ENCODE measurements around the gene MYH14.

Gene MYH14

DNA sequence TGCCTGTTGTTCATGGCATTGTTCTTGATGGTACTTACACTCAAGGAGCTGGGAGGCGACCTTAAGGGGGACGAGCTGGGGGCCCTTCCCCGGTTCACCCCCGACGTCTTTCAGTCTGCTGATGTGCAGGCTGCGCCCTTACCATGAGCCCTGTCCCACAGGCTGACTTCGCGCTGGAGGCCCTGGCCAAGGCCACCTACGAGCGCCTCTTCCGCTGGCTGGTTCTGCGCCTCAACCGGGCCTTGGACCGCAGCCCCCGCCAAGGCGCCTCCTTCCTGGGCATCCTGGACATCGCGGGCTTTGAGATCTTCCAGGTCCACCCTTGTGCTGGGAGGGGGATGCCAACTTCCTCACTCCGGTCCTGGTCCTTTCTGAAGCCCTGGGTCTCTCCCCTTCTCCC lies 45.4 kb downstream of the MYH14 start:
- no peaks in the 10 kb centered on the region for H3K27me3 ChIP-seq (ENCODE audit: insufficient read depth, insufficient read length)
- TF ChIP-seq SUZ12 (IDR thresholded peaks at IDR 0.05; ENCODE audit: extremely low read depth, insufficient read depth, insufficient read length) (no peak), YY1 (IDR thresholded peaks at IDR 0.05; ENCODE audit: insufficient read depth, insufficient read length) (no peak), ZNF274 (IDR thresholded peaks at IDR 0.05; ENCODE audit: low read depth, low read length) (no peak)
- no peaks in the 10 kb centered on the region for H3K36me3 ChIP-seq (ENCODE audit: insufficient read depth, insufficient read length, low read length)
- DNase-seq (ENCODE audit: low read depth, low spot score): no peak
- H3K9me3 ChIP-seq (ENCODE audit: insufficient read depth, low read length): peaks cover 15% of the 10 kb centered on the region; the same call in 1 of the 2 replicates
- no peak overlapping the region for H3K9ac ChIP-seq (ENCODE audit: insufficient read length, low read depth)
- H3K4me1 ChIP-seq (ENCODE audit: insufficient read depth, insufficient read length): peaks cover 2% of the 10 kb centered on the region
- H3K4me3 ChIP-seq (ENCODE audit: insufficient read length, low read depth): no peak overlapping the region

DNA sequence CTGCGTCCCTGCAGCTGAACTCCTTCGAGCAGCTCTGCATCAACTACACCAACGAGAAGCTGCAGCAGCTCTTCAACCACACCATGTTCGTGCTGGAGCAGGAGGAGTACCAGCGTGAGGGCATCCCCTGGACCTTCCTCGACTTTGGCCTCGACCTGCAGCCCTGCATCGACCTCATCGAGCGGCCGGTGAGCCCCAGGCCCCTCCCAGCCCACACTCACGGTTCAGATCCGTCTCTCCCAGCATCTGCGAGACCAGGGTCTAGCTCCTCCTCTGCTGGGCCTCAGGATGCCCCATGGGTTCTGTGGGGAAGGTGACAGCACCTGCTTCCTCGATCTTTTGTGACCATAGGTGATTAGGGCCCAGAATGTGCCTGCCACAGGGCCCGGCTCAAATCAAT lies 46.2 kb downstream of the MYH14 start:
- DNase-seq (ENCODE audit: low read depth, low spot score): no peak
- H3K9ac ChIP-seq (ENCODE audit: insufficient read length, low read depth): no peak overlapping the region
- peaks cover 15% of the 10 kb centered on the region; the same call in 1 of the 2 replicates for H3K9me3 ChIP-seq (ENCODE audit: insufficient read depth, low read length)
- no peaks in the 10 kb centered on the region for H3K4me1 ChIP-seq (ENCODE audit: insufficient read depth, insufficient read length)
- H3K36me3 ChIP-seq (ENCODE audit: insufficient read depth, insufficient read length, low read length): no peaks in the 10 kb centered on the region
- H3K27me3 ChIP-seq (ENCODE audit: insufficient read depth, insufficient read length): no peaks in the 10 kb centered on the region
- H3K4me3 ChIP-seq (ENCODE audit: insufficient read length, low read depth): no peak overlapping the region
- no peak for TF ChIP-seq ZNF274 (IDR thresholded peaks at IDR 0.05; ENCODE audit: low read depth, low read length)

DNA sequence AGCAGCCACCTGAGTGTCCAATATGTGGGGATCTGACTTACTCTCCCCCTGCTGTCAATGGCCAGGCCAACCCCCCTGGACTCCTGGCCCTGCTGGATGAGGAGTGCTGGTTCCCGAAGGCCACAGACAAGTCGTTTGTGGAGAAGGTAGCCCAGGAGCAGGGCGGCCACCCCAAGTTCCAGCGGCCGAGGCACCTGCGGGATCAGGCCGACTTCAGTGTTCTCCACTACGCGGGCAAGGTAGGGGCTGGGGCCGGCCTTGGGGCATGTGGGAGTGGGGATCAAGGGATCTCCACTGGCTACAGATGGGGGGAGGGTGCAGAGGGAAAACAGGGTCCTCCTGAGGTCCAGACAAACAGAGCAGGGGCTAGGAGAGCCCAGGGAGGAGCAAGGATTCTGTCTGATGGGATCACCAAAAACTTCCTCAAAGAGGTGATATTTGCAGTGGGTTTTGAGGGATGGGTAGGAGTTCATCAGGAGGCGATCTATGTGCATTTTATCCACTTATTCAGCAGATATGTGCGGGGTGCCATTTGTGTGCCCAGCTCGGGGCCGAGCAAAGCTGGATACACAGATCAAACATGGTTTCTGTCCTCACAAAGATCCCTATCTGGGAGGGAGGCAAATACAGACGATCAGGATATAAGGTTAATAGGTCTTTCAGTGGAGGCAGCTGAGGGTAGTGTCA lies 47.2 kb downstream of the MYH14 start:
- no peak for DNase-seq (ENCODE audit: low read depth, low spot score)
- H3K36me3 ChIP-seq (ENCODE audit: insufficient read depth, insufficient read length, low read length): no peaks in the 10 kb centered on the region
- peaks cover 15% of the 10 kb centered on the region; the same call in 1 of the 2 replicates for H3K9me3 ChIP-seq (ENCODE audit: insufficient read depth, low read length)
- H3K4me3 ChIP-seq (ENCODE audit: insufficient read length, low read depth): no peak overlapping the region
- no peak overlapping the region for H3K9ac ChIP-seq (ENCODE audit: insufficient read length, low read depth)
- TF ChIP-seq YY1 (IDR thresholded peaks at IDR 0.05; ENCODE audit: insufficient read depth, insufficient read length) (no peak), ZNF274 (IDR thresholded peaks at IDR 0.05; ENCODE audit: low read depth, low read length) (no peak), SUZ12 (IDR thresholded peaks at IDR 0.05; ENCODE audit: extremely low read depth, insufficient read depth, insufficient read length) (no peak)
- no peaks in the 10 kb centered on the region for H3K4me1 ChIP-seq (ENCODE audit: insufficient read depth, insufficient read length)
- no peaks in the 10 kb centered on the region for H3K27me3 ChIP-seq (ENCODE audit: insufficient read depth, insufficient read length)

DNA sequence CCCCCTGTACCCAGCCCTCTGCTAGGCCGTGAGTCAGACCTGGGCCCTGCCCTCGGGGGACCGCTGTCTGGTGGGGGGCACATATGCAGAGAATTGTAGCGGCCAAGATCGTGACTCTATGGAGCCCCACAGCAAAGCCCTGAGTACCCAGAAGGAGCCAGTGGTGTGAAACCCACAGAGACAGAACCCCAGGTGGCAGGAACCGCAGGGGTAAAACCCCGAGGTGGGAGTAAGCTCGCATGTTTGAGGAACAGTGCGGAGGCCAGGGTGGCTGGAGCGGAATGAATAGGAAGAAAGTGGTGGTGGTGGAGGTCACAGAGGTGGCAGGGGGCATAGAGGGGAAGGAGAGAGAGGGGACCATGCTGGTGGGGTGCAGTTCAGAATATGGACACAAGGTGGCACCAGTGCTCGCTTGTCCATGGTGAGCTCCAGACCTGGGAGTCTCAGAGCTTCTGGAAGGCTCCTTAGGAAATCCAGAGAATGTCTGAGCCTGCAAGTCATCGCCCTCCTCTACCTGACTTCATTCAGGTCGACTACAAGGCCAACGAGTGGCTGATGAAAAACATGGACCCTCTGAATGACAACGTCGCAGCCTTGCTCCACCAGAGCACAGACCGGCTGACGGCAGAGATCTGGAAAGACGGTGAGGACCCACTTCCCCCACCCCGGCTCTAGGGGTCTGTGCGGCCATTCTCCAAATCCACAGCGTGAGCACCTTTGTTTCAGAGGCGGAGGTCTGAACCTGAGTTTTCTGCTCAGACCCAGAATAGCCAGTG lies 48.9 kb downstream of the MYH14 start:
- no peak for DNase-seq (ENCODE audit: low read depth, low spot score)
- H3K4me1 ChIP-seq (ENCODE audit: insufficient read depth, insufficient read length): no peaks in the 10 kb centered on the region
- no peaks in the 10 kb centered on the region for H3K36me3 ChIP-seq (ENCODE audit: insufficient read depth, insufficient read length, low read length)
- H3K4me3 ChIP-seq (ENCODE audit: insufficient read length, low read depth): no peak overlapping the region
- H3K27me3 ChIP-seq (ENCODE audit: insufficient read depth, insufficient read length): no peaks in the 10 kb centered on the region
- no peak overlapping the region for H3K9ac ChIP-seq (ENCODE audit: insufficient read length, low read depth)
- no peak for TF ChIP-seq ZNF274 (IDR thresholded peaks at IDR 0.05; ENCODE audit: low read depth, low read length)
- no peak for TF ChIP-seq SUZ12 (IDR thresholded peaks at IDR 0.05; ENCODE audit: extremely low read depth, insufficient read depth, insufficient read length)
- no peak for TF ChIP-seq YY1 (IDR thresholded peaks at IDR 0.05; ENCODE audit: insufficient read depth, insufficient read length)
- peaks cover 20% of the 10 kb centered on the region; the same call in 1 of the 2 replicates for H3K9me3 ChIP-seq (ENCODE audit: insufficient read depth, low read length)

DNA sequence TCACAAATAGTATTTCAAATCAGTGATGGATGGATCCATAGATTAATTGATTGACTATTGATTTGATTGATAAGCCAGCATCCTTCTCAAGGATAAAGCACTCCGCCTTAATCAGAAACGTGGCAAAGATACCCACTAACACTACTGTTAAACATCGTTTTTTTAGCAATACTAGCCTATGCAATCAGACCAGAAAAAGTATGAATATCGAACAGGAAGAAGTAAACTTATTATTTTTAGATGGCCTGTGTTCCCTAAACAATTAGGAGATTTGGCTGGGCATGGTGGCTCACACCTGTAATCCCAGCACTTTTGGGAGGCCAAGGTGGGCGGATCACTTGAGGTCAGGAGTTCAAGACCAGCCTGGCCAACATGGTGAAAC lies 49.5 kb downstream of the MYH14 start:
- no peaks in the 10 kb centered on the region for H3K36me3 ChIP-seq (ENCODE audit: insufficient read depth, insufficient read length, low read length)
- DNase-seq (ENCODE audit: low read depth, low spot score): no peak
- no peak for TF ChIP-seq YY1 (IDR thresholded peaks at IDR 0.05; ENCODE audit: insufficient read depth, insufficient read length)
- TF ChIP-seq SUZ12 (IDR thresholded peaks at IDR 0.05; ENCODE audit: extremely low read depth, insufficient read depth, insufficient read length): no peak
- TF ChIP-seq ZNF274 (IDR thresholded peaks at IDR 0.05; ENCODE audit: low read depth, low read length): no peak
- no peak overlapping the region for H3K9ac ChIP-seq (ENCODE audit: insufficient read length, low read depth)
- H3K27me3 ChIP-seq (ENCODE audit: insufficient read depth, insufficient read length): no peaks in the 10 kb centered on the region
- H3K4me3 ChIP-seq (ENCODE audit: insufficient read length, low read depth): no peak overlapping the region
- H3K9me3 ChIP-seq (ENCODE audit: insufficient read depth, low read length): peaks cover 20% of the 10 kb centered on the region; the same call in 1 of the 2 replicates
- no peaks in the 10 kb centered on the region for H3K4me1 ChIP-seq (ENCODE audit: insufficient read depth, insufficient read length)

DNA sequence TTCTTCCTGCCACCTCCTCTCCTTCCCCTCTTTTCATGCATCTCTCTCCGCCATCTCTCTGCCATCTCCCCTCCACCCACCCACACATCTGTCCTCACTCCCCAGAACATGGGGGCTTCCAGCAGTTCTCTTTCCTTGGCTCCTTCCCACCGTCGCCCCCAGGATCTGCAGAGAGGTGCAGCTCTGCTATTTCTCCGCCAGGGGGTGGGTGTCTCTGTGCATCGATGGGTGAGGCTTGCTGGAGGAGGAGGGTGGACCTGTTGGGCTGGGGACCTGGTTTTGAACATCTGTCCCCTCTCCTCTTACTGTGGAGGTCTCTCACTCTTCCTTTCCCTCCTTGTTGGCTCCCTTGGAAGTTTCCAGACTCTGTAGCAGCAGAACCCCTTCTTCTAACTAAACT lies 51.7 kb downstream of the MYH14 start:
- DNase-seq (ENCODE audit: low read depth, low spot score): no peak
- no peak overlapping the region for H3K4me3 ChIP-seq (ENCODE audit: insufficient read length, low read depth)
- no peak for TF ChIP-seq SUZ12 (IDR thresholded peaks at IDR 0.05; ENCODE audit: extremely low read depth, insufficient read depth, insufficient read length)
- TF ChIP-seq YY1 (IDR thresholded peaks at IDR 0.05; ENCODE audit: insufficient read depth, insufficient read length): no peak
- TF ChIP-seq ZNF274 (IDR thresholded peaks at IDR 0.05; ENCODE audit: low read depth, low read length): no peak
- no peaks in the 10 kb centered on the region for H3K27me3 ChIP-seq (ENCODE audit: insufficient read depth, insufficient read length)
- H3K36me3 ChIP-seq (ENCODE audit: insufficient read depth, insufficient read length, low read length): no peaks in the 10 kb centered on the region
- no peaks in the 10 kb centered on the region for H3K4me1 ChIP-seq (ENCODE audit: insufficient read depth, insufficient read length)
- peaks cover 20% of the 10 kb centered on the region; the same call in 1 of the 2 replicates for H3K9me3 ChIP-seq (ENCODE audit: insufficient read depth, low read length)
- H3K9ac ChIP-seq (ENCODE audit: insufficient read length, low read depth): no peak overlapping the region

DNA sequence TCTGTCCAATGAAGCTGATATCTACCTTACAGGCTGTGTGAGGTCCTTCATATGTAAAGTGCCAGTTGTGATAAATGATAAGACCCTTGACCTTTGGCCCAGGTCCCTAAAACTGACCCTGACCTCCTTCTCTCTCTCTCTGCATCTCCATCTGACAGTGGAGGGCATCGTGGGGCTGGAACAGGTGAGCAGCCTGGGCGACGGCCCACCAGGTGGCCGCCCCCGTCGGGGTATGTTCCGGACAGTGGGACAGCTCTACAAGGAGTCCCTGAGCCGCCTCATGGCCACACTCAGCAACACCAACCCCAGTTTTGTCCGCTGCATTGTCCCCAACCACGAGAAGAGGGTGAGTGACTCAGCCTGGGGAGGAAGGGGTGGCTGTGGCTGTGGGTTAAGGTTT lies 53.7 kb downstream of the MYH14 start:
- Histone ChIP-seq H3K9ac (ENCODE audit: insufficient read length, low read depth) (no peak overlapping the region), H3K9me3 (ENCODE audit: insufficient read depth, low read length) (peaks cover 20% of the 10 kb centered on the region; the same call in 1 of the 2 replicates), H3K4me3 (ENCODE audit: insufficient read length, low read depth) (no peak overlapping the region), H3K4me1 (ENCODE audit: insufficient read depth, insufficient read length) (no peaks in the 10 kb centered on the region), H3K36me3 (ENCODE audit: insufficient read depth, insufficient read length, low read length) (no peaks in the 10 kb centered on the region), H3K27me3 (ENCODE audit: insufficient read depth, insufficient read length) (no peaks in the 10 kb centered on the region)
- TF ChIP-seq SUZ12 (IDR thresholded peaks at IDR 0.05; ENCODE audit: extremely low read depth, insufficient read depth, insufficient read length): no peak
- TF ChIP-seq YY1 (IDR thresholded peaks at IDR 0.05; ENCODE audit: insufficient read depth, insufficient read length): no peak
- TF ChIP-seq ZNF274 (IDR thresholded peaks at IDR 0.05; ENCODE audit: low read depth, low read length): no peak
- DNase-seq (ENCODE audit: low read depth, low spot score): no peak

Measured in NT2/D1 (cell line).